Tibial artery (tissue), 4 donors: ENCODE results near the gene BCAR3.

Experiments used
- DNase-seq, 2 donors: peaks; one replicate each; pipeline ENCODE4 v3.0.0-alpha.2; 2019
- H3K27ac ChIP-seq, 2 donors: fragments of 200-600 bp; sonication (generic) in 1 of 2; 1 replicate in 1 of 2; 2 replicates in 1 of 2; pipeline ENCODE4 v1.5.1; 2018 to 2019; ENCODE audit warnings: mild to moderate bottlenecking in 1 of 2
- H3K27me3 ChIP-seq, 2 donors: fragments of 200-600 bp; sonication (generic) in 1 of 2; one replicate each; pipeline versions ENCODE4 v1.5.1 to v1.6.0; 2016 to 2019
- H3K36me3 ChIP-seq, 3 donors: fragments of 200-600 bp; sonication (generic) in 2 of 3; one replicate each; pipeline ENCODE4 v1.5.1; 2016 to 2019; ENCODE audit warnings: mild to moderate bottlenecking in 2 of 3
- H3K4me1 ChIP-seq, 4 donors: fragments of 200-600 bp; sonication (generic) in 2 of 4; 1 replicate in 3 of 4; 2 replicates in 1 of 4; pipeline ENCODE4 v1.5.1; 2016 to 2019
- H3K4me3 ChIP-seq, 2 donors: fragments of 200-600 bp; sonication (generic) in 1 of 2; 1 replicate in 1 of 2; 2 replicates in 1 of 2; pipeline ENCODE4 v1.5.1; 2018 to 2019; ENCODE audit warnings: mild to moderate bottlenecking in 2 of 2
- H3K9me3 ChIP-seq, 3 donors: fragments of 200-600 bp; sonication (generic) in 1 of 3; one replicate each; pipeline ENCODE4 v1.5.1; 2016 to 2019
- intact Hi-C: fragments of 100-400 bp; cut with DNase I; formaldehyde crosslinking; loops from one replicate; pipeline ENCODE4 v1.15.0; 2023; ENCODE audit warnings: low total_unique reads
- TF ChIP-seq, protein P1 (sequence below), 2 experiments: fragments of 200-600 bp in 1 of 2; fragments of 450-650 bp in 1 of 2; IDR thresholded peaks; one replicate each; pipeline ENCODE4 v1.5.1; 2017 to 2019; ENCODE audit warnings: antibody characterized with exemption in 2 of 2, mild to moderate bottlenecking in 1 of 2, moderate library complexity in 1 of 2

BCAR3 gene

DNA sequence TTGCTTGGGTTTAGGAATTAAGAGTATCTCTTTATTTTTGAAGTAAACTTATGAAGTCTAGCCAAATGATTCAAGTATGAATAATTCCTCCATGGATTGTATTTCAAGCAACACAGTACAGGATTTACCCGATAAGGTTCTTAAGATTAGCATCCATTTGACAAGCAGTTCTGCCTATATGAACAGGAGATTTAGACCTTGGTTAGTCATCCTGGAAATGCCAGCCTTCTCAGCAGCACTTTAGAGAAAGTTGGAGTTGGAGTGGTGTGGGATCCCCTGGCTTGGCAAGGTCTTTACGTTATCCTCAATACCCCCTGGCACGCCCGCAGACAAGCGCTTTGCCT, 1.6 kb downstream of the BCAR3 start:
- peak overlapping the region; percentile 87 to 88 for H3K27ac ChIP-seq
- no peaks in the 10 kb centered on the region for H3K27me3 ChIP-seq
- no peaks in the 10 kb centered on the region for H3K9me3 ChIP-seq
- peaks cover 0 to 29% (median 19%) of the 10 kb centered on the region in 4 donors for H3K4me1 ChIP-seq
- no peaks in the 10 kb centered on the region for H3K36me3 ChIP-seq
- peak overlapping the region; percentile 75 to 77 for H3K4me3 ChIP-seq
- no peak for DNase-seq
- intact Hi-C loops = no loop called here
- TF ChIP-seq, protein P1, sequence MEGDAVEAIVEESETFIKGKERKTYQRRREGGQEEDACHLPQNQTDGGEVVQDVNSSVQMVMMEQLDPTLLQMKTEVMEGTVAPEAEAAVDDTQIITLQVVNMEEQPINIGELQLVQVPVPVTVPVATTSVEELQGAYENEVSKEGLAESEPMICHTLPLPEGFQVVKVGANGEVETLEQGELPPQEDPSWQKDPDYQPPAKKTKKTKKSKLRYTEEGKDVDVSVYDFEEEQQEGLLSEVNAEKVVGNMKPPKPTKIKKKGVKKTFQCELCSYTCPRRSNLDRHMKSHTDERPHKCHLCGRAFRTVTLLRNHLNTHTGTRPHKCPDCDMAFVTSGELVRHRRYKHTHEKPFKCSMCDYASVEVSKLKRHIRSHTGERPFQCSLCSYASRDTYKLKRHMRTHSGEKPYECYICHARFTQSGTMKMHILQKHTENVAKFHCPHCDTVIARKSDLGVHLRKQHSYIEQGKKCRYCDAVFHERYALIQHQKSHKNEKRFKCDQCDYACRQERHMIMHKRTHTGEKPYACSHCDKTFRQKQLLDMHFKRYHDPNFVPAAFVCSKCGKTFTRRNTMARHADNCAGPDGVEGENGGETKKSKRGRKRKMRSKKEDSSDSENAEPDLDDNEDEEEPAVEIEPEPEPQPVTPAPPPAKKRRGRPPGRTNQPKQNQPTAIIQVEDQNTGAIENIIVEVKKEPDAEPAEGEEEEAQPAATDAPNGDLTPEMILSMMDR (IDR thresholded peaks at IDR 0.05) = no peak

DNA sequence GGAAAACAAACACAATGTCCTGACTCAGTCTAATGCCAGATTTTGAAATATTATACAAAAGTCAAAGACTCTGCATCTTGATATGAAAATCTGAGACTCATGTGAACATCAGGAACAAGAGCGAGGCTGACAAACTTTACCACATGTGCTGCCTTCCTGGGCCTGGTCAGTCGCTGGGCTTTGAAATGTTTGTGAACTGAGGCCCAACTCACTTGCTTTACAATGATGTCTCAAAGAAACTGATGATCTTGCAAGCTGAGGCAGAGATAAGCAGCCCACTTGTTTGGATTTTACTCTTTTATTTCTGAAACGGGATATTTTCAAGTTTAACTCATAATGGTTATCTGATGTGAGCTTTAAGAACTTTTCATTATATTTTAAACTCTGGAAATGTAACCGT, 2.1 kb downstream of the BCAR3 start:
- peaks cover 0 to 34% (median 20%) of the 10 kb centered on the region in 4 donors for H3K4me1 ChIP-seq
- TF ChIP-seq, protein P1 (IDR thresholded peaks at IDR 0.05) = no peak

GRCh38 chr1:93678946-93679480, 2.6 kb downstream of the BCAR3 start:
- Histone ChIP-seq H3K4me3 (no peak overlapping the region), H3K4me1 (peaks cover 0 to 39% (median 20%) of the 10 kb centered on the region in 4 donors), H3K27ac (peak overlapping the region; percentile 87 to 88), H3K36me3 (no peaks in the 10 kb centered on the region), H3K9me3 (no peaks in the 10 kb centered on the region), H3K27me3 (no peaks in the 10 kb centered on the region)
- intact Hi-C loops = no loop called here
- DNase-seq = no peak
- TF ChIP-seq, protein P1 (IDR thresholded peaks at IDR 0.05) = no peak

More for the DNA sequence above, 2.1 kb downstream of the BCAR3 start:
- no peak overlapping the region for H3K4me3 ChIP-seq
- no peaks in the 10 kb centered on the region for H3K27me3 ChIP-seq
- intact Hi-C loops = no loop called here
- no peaks in the 10 kb centered on the region for H3K9me3 ChIP-seq
- peak overlapping the region; percentile 87 to 88 for H3K27ac ChIP-seq
- no peaks in the 10 kb centered on the region for H3K36me3 ChIP-seq
- DNase-seq = no peak

- H3K4me1 ChIP-seq = peaks cover 0 to 44% (median 22%) of the 10 kb centered on the region in 4 donors
- no peak overlapping the region for H3K27ac ChIP-seq
- no peak for DNase-seq
- intact Hi-C loops = no loop called here
- H3K27me3 ChIP-seq = no peaks in the 10 kb centered on the region
- no peaks in the 10 kb centered on the region for H3K9me3 ChIP-seq
- TF ChIP-seq, protein P1 (IDR thresholded peaks at IDR 0.05) = no peak
- no peak overlapping the region for H3K4me3 ChIP-seq
- H3K36me3 ChIP-seq = no peaks in the 10 kb centered on the region
Observed at GRCh38 chr1:93678491-93678890, 3.1 kb downstream of the BCAR3 start.

GRCh38 chr1:93677729-93678128, 3.9 kb downstream of the BCAR3 start:
- intact Hi-C loops = no loop called here

More at GRCh38 chr1:93677729-93678128, 3.9 kb downstream of the BCAR3 start:
- Histone ChIP-seq H3K27me3 (no peaks in the 10 kb centered on the region), H3K9me3 (no peaks in the 10 kb centered on the region), H3K27ac (no peak overlapping the region), H3K4me1 (peaks cover 0 to 52% (median 30%) of the 10 kb centered on the region in 4 donors), H3K4me3 (no peak overlapping the region), H3K36me3 (no peaks in the 10 kb centered on the region)
- TF ChIP-seq, protein P1 (IDR thresholded peaks at IDR 0.05) = no peak
- no peak for DNase-seq
